ENCODE results near the gene FRMD4A. TPM values are rescaled to one million over a fixed set of nuclear protein-coding genes. Genes with fewer than 3 reads are reported as not detected.

FRMD4A gene
- total and polyA plus RNA-seq, 10 of the 15 experiments (the other 5 are each of a cell fraction or from before 2014, with no cell fraction given): 17.8 to 75.2 (median 39.1) TPM

- ChIA-PET SMC1A (ENCODE audit: uncharacterized antibody, unreplicated experiment) (interaction anchor here (0.8 to 3.0 kb wide), 5 partner anchors 25 to 456 kb away, joined by 3 to 24 read pairs (median 4); no protein-coding TSS in a partner anchor), POLR2A (no interaction called here), RAD21 (ENCODE audit: unreplicated experiment) (interaction anchor here (1.3 kb wide), 1 partner anchor 116 kb away, joined by 4 read pairs; no protein-coding TSS in a partner anchor), CTCF (interaction anchor here (0.8 to 3.2 kb wide), 8 partner anchors 13 to 116 kb away, joined by 3 to 31 read pairs (median 4); no protein-coding TSS in a partner anchor)
- Histone ChIP-seq H3K79me2 (ENCODE audit: control insufficient read depth, insufficient read depth, low read length) (no peaks in the 10 kb centered on the region), H3K36me3 (ENCODE audit: control insufficient read depth in 2 of 2, insufficient read depth in 2 of 2, low read length in 1 of 2) (peaks cover 15 to 24% of the 10 kb centered on the region in 2 experiments), H3K27ac (ENCODE audit: control insufficient read depth, insufficient read depth) (0 out of 2 replicates have a peak overlapping the region, but pooled peaks have one; percentile 0), H3K4me1 (ENCODE audit: control insufficient read depth, insufficient read depth, low read length) (peaks cover 8% of the 10 kb centered on the region), H4K20me1 (ENCODE audit: control insufficient read depth, insufficient read depth) (no peaks in the 10 kb centered on the region), H3K4me2 (ENCODE audit: control insufficient read depth, insufficient read depth) (no peak overlapping the region), H3K9ac (ENCODE audit: control insufficient read depth, insufficient read depth, low read length) (no peak overlapping the region), H3K9me3 (replicated peaks; ENCODE audit: control insufficient read depth, insufficient read depth, low read length) (no peaks in the 10 kb centered on the region), H3K4me3 (no peak overlapping the region), H3K27me3 (replicated peaks in 1 of 2; ENCODE audit: control insufficient read depth in 2 of 2, insufficient read depth in 2 of 2, low read length in 1 of 2) (no peaks in the 10 kb centered on the region), H2AFZ (ENCODE audit: control insufficient read depth, low read depth, low read length) (no peak overlapping the region)
- ATAC-seq (peak; percentile 39), DNase-seq (ENCODE audit: low read depth, low spot score) (peak; percentile 7), FAIRE-seq (peak; percentile 64)
- no TSS peak for BruUV-seq (replicated peaks)
- TF ChIP-seq IRF3 (IDR thresholded peaks at IDR 0.05) (no peak), SPI1 (IDR thresholded peaks at IDR 0.05; ENCODE audit: borderline replicate concordance, insufficient read depth, low read depth, low read length) (peak; percentile 19; the same call in 1 of the 2 replicates)
- in situ Hi-C loops (cut with MboI): no loop called here
- intact Hi-C loops (cut with micrococcal nuclease; ENCODE audit: unreplicated experiment): loop anchor here (1.0 to 5.0 kb wide), 2 partner anchors 97 to 118 kb away; no protein-coding TSS in a partner anchor
- 58% methylated on average over 7 of the region's 7 CpGs for WGBS (ENCODE audit: insufficient coverage, insufficient replicate concordance, low lambda C conversion rate, missing lambda C conversion rate)
Observed at GRCh38 chr10:13660551-13660920, 670.2 kb downstream of the FRMD4A start.

- 26% methylated on average over 19 of the region's 19 CpGs for WGBS (ENCODE audit: insufficient coverage, insufficient replicate concordance, low lambda C conversion rate, missing lambda C conversion rate)
- H3K9ac ChIP-seq (ENCODE audit: control insufficient read depth, insufficient read depth, low read length): no peak overlapping the region
- no peak overlapping the region for H3K4me2 ChIP-seq (ENCODE audit: control insufficient read depth, insufficient read depth)
- H3K27ac ChIP-seq (ENCODE audit: control insufficient read depth, insufficient read depth): peak overlapping the region; percentile 37; the same call in 1 of the 2 replicates
- H4K20me1 ChIP-seq (ENCODE audit: control insufficient read depth, insufficient read depth): no peaks in the 10 kb centered on the region
- FAIRE-seq (peak; percentile 91), ATAC-seq (peak; percentile 80), DNase-seq (ENCODE audit: low read depth, low spot score) (peak; percentile 17)
- no peak overlapping the region; the same call in 1 of the 2 replicates for H2AFZ ChIP-seq (ENCODE audit: control insufficient read depth, low read depth, low read length)
- no TSS peak for BruUV-seq (replicated peaks)
- ChIA-PET SMC1A (ENCODE audit: uncharacterized antibody, unreplicated experiment) (interaction anchor here (0.5 to 3.0 kb wide), 13 partner anchors 16 to 434 kb away, joined by 3 to 24 read pairs (median 4); no protein-coding TSS in a partner anchor), POLR2A (interaction anchor here (0.7 to 1.0 kb wide), 4 partner anchors 80 to 463 kb away, joined by 3 to 6 read pairs (median 4); no protein-coding TSS in a partner anchor), RAD21 (ENCODE audit: unreplicated experiment) (interaction anchor here (0.7 to 1.6 kb wide), 7 partner anchors 22 to 120 kb away, joined by 3 to 13 read pairs (median 4); no protein-coding TSS in a partner anchor), CTCF (interaction anchor here (0.6 to 3.2 kb wide), 26 partner anchors 8 to 538 kb away, joined by 3 to 31 read pairs (median 4); no protein-coding TSS in a partner anchor)
- no peaks in the 10 kb centered on the region for H3K9me3 ChIP-seq (replicated peaks; ENCODE audit: control insufficient read depth, insufficient read depth, low read length)
- in situ Hi-C loops (cut with MboI): no loop called here
- H3K27me3 ChIP-seq (replicated peaks in 1 of 2; ENCODE audit: control insufficient read depth in 2 of 2, insufficient read depth in 2 of 2, low read length in 1 of 2): no peaks in the 10 kb centered on the region
- no peak overlapping the region for H3K4me3 ChIP-seq
- H3K36me3 ChIP-seq (ENCODE audit: control insufficient read depth in 2 of 2, insufficient read depth in 2 of 2, low read length in 1 of 2): peaks cover 13 to 25% of the 10 kb centered on the region in 2 experiments
- H3K4me1 ChIP-seq (ENCODE audit: control insufficient read depth, insufficient read depth, low read length): peaks cover 8% of the 10 kb centered on the region
- H3K79me2 ChIP-seq (ENCODE audit: control insufficient read depth, insufficient read depth, low read length): no peaks in the 10 kb centered on the region
- intact Hi-C loops (cut with micrococcal nuclease; ENCODE audit: unreplicated experiment): loop anchor here (1.0 to 5.0 kb wide), 2 partner anchors 97 to 118 kb away; no protein-coding TSS in a partner anchor
- TF ChIP-seq FOXM1 (IDR thresholded peaks at IDR 0.05; ENCODE audit: low read depth, low read length) (peak; percentile 21; the same call in 1 of the 2 replicates), RCOR1 (conservative IDR thresholded peaks at IDR 0.05; ENCODE audit: low read depth, low read length) (no peak), NFXL1 (IDR thresholded peaks at IDR 0.05; ENCODE audit: borderline replicate concordance) (no peak), SREBF1 (IDR thresholded peaks at IDR 0.05; ENCODE audit: low read length) (no peak), CBFB (IDR thresholded peaks at IDR 0.05; ENCODE audit: low read depth) (no peak), ZSCAN29 (IDR thresholded peaks at IDR 0.05) (no peak), RELB (IDR thresholded peaks at IDR 0.05; ENCODE audit: low read depth) (no peak), SPI1 (IDR thresholded peaks at IDR 0.05; ENCODE audit: borderline replicate concordance, insufficient read depth, low read depth, low read length) (peak; percentile 43; the same call in 1 of the 2 replicates)
- TF ChIP-seq, protein P1, sequence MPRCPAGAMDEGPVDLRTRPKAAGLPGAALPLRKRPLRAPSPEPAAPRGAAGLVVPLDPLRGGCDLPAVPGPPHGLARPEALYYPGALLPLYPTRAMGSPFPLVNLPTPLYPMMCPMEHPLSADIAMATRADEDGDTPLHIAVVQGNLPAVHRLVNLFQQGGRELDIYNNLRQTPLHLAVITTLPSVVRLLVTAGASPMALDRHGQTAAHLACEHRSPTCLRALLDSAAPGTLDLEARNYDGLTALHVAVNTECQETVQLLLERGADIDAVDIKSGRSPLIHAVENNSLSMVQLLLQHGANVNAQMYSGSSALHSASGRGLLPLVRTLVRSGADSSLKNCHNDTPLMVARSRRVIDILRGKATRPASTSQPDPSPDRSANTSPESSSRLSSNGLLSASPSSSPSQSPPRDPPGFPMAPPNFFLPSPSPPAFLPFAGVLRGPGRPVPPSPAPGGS (IDR thresholded peaks at IDR 0.05; ENCODE audit: borderline replicate concordance, insufficient read depth, low read depth, low read length, poor library complexity, severe bottlenecking): no peak
Observed at GRCh38 chr10:13659887-13660550, 670.7 kb downstream of the FRMD4A start.

Measured in GM12878 (cell line).